Neuronal stem cell (in vitro differentiated cells): ENCODE results near the gene NDUFS3. TPM values are rescaled to one million over a fixed set of nuclear protein-coding genes. Genes with fewer than 3 reads are reported as not detected.

Experiments
- DNase-seq: peaks from one replicate; pipeline ENCODE4 v3.0.0-alpha.2; 2013; ENCODE audit warnings: low spot score
- H2AFZ ChIP-seq: one replicate; pipeline ENCODE4 v1.6.1; 2013; ENCODE audit warnings: mild to moderate bottlenecking, low read length, inconsistent platforms
- H2AK5ac ChIP-seq: 2 replicates; pipeline ENCODE4 v1.6.1; 2013; ENCODE audit warnings: low read depth, mild to moderate bottlenecking, inconsistent platforms, low read length, moderate library complexity, mixed read lengths
- H2BK120ac ChIP-seq: 2 replicates; pipeline ENCODE4 v1.6.1; 2013; ENCODE audit warnings: low read depth, mild to moderate bottlenecking, inconsistent platforms, low read length, moderate library complexity, mixed read lengths
- H2BK12ac ChIP-seq: one replicate; pipeline ENCODE4 v1.6.1; 2013; ENCODE audit warnings: low read length, inconsistent platforms
- H2BK15ac ChIP-seq: 2 replicates; pipeline ENCODE4 v1.6.1; 2013; ENCODE audit warnings: mild to moderate bottlenecking, low read length, inconsistent platforms, mixed read lengths
- H2BK5ac ChIP-seq: one replicate; pipeline ENCODE4 v1.6.1; 2013; ENCODE audit warnings: inconsistent platforms, mild to moderate bottlenecking, low read length, moderate library complexity
- H3K14ac ChIP-seq: one replicate; pipeline ENCODE4 v1.6.1; 2013; ENCODE audit warnings: low read length, inconsistent platforms
- H3K18ac ChIP-seq: 2 replicates; pipeline ENCODE4 v1.6.1; 2013; ENCODE audit warnings: low read length, inconsistent platforms
- H3K23ac ChIP-seq: 2 replicates; pipeline ENCODE4 v1.6.1; 2013; ENCODE audit warnings: low read depth, mild to moderate bottlenecking, mixed read lengths, low read length, inconsistent platforms; ENCODE audit not compliant: poor library complexity
- H3K27ac ChIP-seq: replicated peaks from 3 replicates; pipeline ENCODE4 v1.5.1; 2013; ENCODE audit warnings: low read length, inconsistent platforms
- H3K27me3 ChIP-seq, 3 experiments: 2 replicates each; pipeline ENCODE4 v1.6.1; 2013; ENCODE audit warnings: low read length in 3 of 3, mild to moderate bottlenecking in 2 of 3, inconsistent platforms in 1 of 3, low read depth in 1 of 3, mixed read lengths in 1 of 3, moderate library complexity in 1 of 3; ENCODE audit not compliant: control insufficient read depth in 3 of 3, insufficient read depth in 3 of 3
- H3K36me3 ChIP-seq, 2 donors: replicated peaks in 1 of 2; 2 replicates each; pipeline ENCODE4 v1.6.1; 2013; ENCODE audit warnings: low read length in 2 of 2; ENCODE audit not compliant: control insufficient read depth in 2 of 2, insufficient read depth in 2 of 2
- H3K4ac ChIP-seq: 2 replicates; pipeline ENCODE4 v1.6.1; 2013; ENCODE audit warnings: inconsistent platforms, mild to moderate bottlenecking, low read length, moderate library complexity
- H3K4me1 ChIP-seq, 2 donors: 1 replicate in 1 of 2; 2 replicates in 1 of 2; pipeline ENCODE4 v1.6.1; 2013; ENCODE audit warnings: low read length in 2 of 2, low read depth in 1 of 2; ENCODE audit not compliant: control insufficient read depth in 2 of 2, insufficient read depth in 1 of 2
- H3K4me2 ChIP-seq: one replicate; pipeline ENCODE4 v1.6.1; 2013; ENCODE audit warnings: mild to moderate bottlenecking, low read length, inconsistent platforms; ENCODE audit not compliant: insufficient read depth, poor library complexity, severe bottlenecking
- H3K4me3 ChIP-seq, 2 donors: 2 replicates each; pipeline ENCODE4 v1.5.1; 2013; ENCODE audit warnings: low read length in 2 of 2, mild to moderate bottlenecking in 2 of 2, inconsistent platforms in 1 of 2, moderate library complexity in 1 of 2
- H3K79me1 ChIP-seq: one replicate; pipeline ENCODE4 v1.6.1; 2013; ENCODE audit warnings: low read depth, mild to moderate bottlenecking, inconsistent platforms, low read length, moderate library complexity
- H3K9ac ChIP-seq: one replicate; pipeline ENCODE4 v1.6.1; 2013; ENCODE audit warnings: mild to moderate bottlenecking, low read depth, low read length, inconsistent platforms; ENCODE audit not compliant: poor library complexity
- H3K9me3 ChIP-seq, 2 donors: replicated peaks in 1 of 2; 2 replicates each; pipeline versions ENCODE3 to v1.6.1; 2013; ENCODE audit warnings: low read length in 2 of 2, mild to moderate bottlenecking in 2 of 2, inconsistent platforms in 1 of 2, low read depth in 1 of 2, mixed read lengths in 1 of 2, moderate library complexity in 1 of 2; ENCODE audit not compliant: control insufficient read depth in 2 of 2, insufficient read depth in 1 of 2
- H4K8ac ChIP-seq: one replicate; pipeline ENCODE4 v1.6.1; 2013; ENCODE audit warnings: low read depth, mild to moderate bottlenecking, inconsistent platforms, low read length, moderate library complexity
- H4K91ac ChIP-seq: one replicate; pipeline ENCODE4 v1.6.1; 2013; ENCODE audit warnings: low read length, low read depth, mild to moderate bottlenecking, inconsistent platforms; ENCODE audit not compliant: poor library complexity
- WGBS, 2 donors: extraction: QIAGEN DNeasy Blood & Tissue Kit; methylation state at CpG; one replicate each; pipeline ENCODE4 v1.1.7; 2013; ENCODE audit warnings: missing lambda C conversion rate in 2 of 2, mixed read lengths in 1 of 2; ENCODE audit not compliant: insufficient read length in 2 of 2, insufficient replicate concordance in 1 of 2; ENCODE audit errors: extremely low coverage in 2 of 2; 5-methylcytosine and 5-hydroxymethylcytosine counted together
- small RNA-seq: library from polyadenylated mRNA; stranded (forward); fragments of <200 nt; extraction: miRNeasy Mini kit (QIAGEN cat#:217004); gene quantifications from one replicate; pipeline ENCODE3, GENCODE V24; 2013; ENCODE audit not compliant: insufficient read depth

NDUFS3 gene

GRCh38 chr11:47628026-47628425 lies 49.2 kb downstream of the NDUFS3 start:
- Histone ChIP-seq H3K4me2 (no peak overlapping the region), H3K27me3 (no peaks in the 10 kb centered on the region), H2BK5ac (no peak overlapping the region), H3K23ac (no peak overlapping the region), H3K79me1 (no peaks in the 10 kb centered on the region), H4K8ac (no peak overlapping the region), H3K27ac (no peak overlapping the region), H3K4me3 (no peak overlapping the region), H3K36me3 (peaks cover 26 to 89% of the 10 kb centered on the region in 2 donors), H2BK12ac (no peak overlapping the region), H3K4ac (no peak overlapping the region), H2AK5ac (no peak overlapping the region), H3K18ac (no peak overlapping the region), H2BK120ac (no peak overlapping the region), H3K9me3 (no peaks in the 10 kb centered on the region), H2AFZ (no peak overlapping the region), H3K14ac (no peak overlapping the region), H3K9ac (no peak overlapping the region), H2BK15ac (no peak overlapping the region), H4K91ac (no peak overlapping the region), H3K4me1 (no peaks in the 10 kb centered on the region)
- WGBS, 2 donors: no CpG with 5 or more reads among the region's 4 CpGs
- no peak for DNase-seq

GRCh38 chr11:47631473-47631872 lies 52.6 kb downstream of the NDUFS3 start:
- Histone ChIP-seq H3K27ac (no peak overlapping the region), H3K4me2 (no peak overlapping the region), H3K79me1 (no peaks in the 10 kb centered on the region), H3K14ac (no peak overlapping the region), H3K4me1 (no peaks in the 10 kb centered on the region), H3K9me3 (no peaks in the 10 kb centered on the region), H4K91ac (no peak overlapping the region), H3K4ac (no peak overlapping the region), H2BK12ac (no peak overlapping the region), H3K9ac (no peak overlapping the region), H2BK120ac (no peak overlapping the region), H2AFZ (no peak overlapping the region), H3K4me3 (no peak overlapping the region), H2BK5ac (no peak overlapping the region), H3K36me3 (peaks cover 18 to 84% of the 10 kb centered on the region in 2 donors), H2AK5ac (no peak overlapping the region), H2BK15ac (no peak overlapping the region), H3K27me3 (no peaks in the 10 kb centered on the region), H3K23ac (no peak overlapping the region), H4K8ac (no peak overlapping the region), H3K18ac (no peak overlapping the region)
- DNase-seq: no peak
- no CpG with 5 or more reads among the region's 5 CpGs for WGBS, 2 donors

Small RNAs within 50 kb of the gene (small RNA-seq; reads per million reads assigned to genes)
- not detected for gene RN7SL652P
- not detected for gene RNU5E-10P
